22Rv1 (cell line): ENCODE results near the gene ADK.

ENCODE experiments used
- H3K27ac ChIP-seq: fragments of 450-650 bp; 2 replicates; pipeline ENCODE4 v1.5.1; 2017
- CTCF ChIP-seq: fragments of 450-650 bp; IDR thresholded peaks from 2 replicates; pipeline ENCODE4 v1.5.1; 2017; ENCODE audit warnings: mild to moderate bottlenecking
- ZFX ChIP-seq: fragments of 450-650 bp; IDR thresholded peaks from 2 replicates; pipeline ENCODE4 v1.6.1; 2017; ENCODE audit warnings: antibody characterized with exemption, borderline replicate concordance

The ADK gene

GRCh38 chr10:74681917-74682627 lies 531.1 kb downstream of the ADK start:
- no peak overlapping the region for H3K27ac ChIP-seq
- no peak for TF ChIP-seq ZFX
- TF ChIP-seq CTCF: no peak

GRCh38 chr10:74683067-74683466 lies 532.0 kb downstream of the ADK start:
- H3K27ac ChIP-seq: no peak overlapping the region
- no peak for TF ChIP-seq CTCF
- TF ChIP-seq ZFX: no peak

GRCh38 chr10:74683621-74684364 lies 532.8 kb downstream of the ADK start:
- no peak overlapping the region for H3K27ac ChIP-seq

GRCh38 chr10:74684462-74684861 lies 533.4 kb downstream of the ADK start:
- no peak for TF ChIP-seq CTCF
- no peak for TF ChIP-seq ZFX
- no peak overlapping the region for H3K27ac ChIP-seq

More at GRCh38 chr10:74683621-74684364, 532.8 kb downstream of the ADK start:
- TF ChIP-seq ZFX (no peak), CTCF (no peak)

GRCh38 chr10:74685564-74685963 lies 534.5 kb downstream of the ADK start:
- no peak overlapping the region for H3K27ac ChIP-seq
- TF ChIP-seq ZFX (no peak), CTCF (no peak)

GRCh38 chr10:74690393-74690792 lies 539.4 kb downstream of the ADK start:
- no peak overlapping the region for H3K27ac ChIP-seq
- no peak for TF ChIP-seq ZFX
- no peak for TF ChIP-seq CTCF

GRCh38 chr10:74691164-74691563 lies 540.1 kb downstream of the ADK start:
- TF ChIP-seq CTCF: no peak
- no peak for TF ChIP-seq ZFX

More at GRCh38 chr10:74691164-74691563, 540.1 kb downstream of the ADK start:
- H3K27ac ChIP-seq: no peak overlapping the region
